Measurements from ENCODE around the gene PRKCZ. TPM values are rescaled to one million over a fixed set of nuclear protein-coding genes. Genes with fewer than 3 reads are reported as not detected.
"Not testable (repeated sequence)": the region's sequence is repeated elsewhere in the genome, so short reads cannot be mapped to it uniquely, and the experiment has no call there.

PRKCZ gene
- total RNA-seq, 2 donors from 2014 or later = 12.3 to 16.8 TPM

GRCh38 chr1:2146836-2147517 is 96.8 kb downstream of the PRKCZ start:
- H3K4me1 Mint-ChIP-seq (ENCODE audit: low read depth) = no peaks in the 10 kb centered on the region
- no peak overlapping the region for H3K27ac Mint-ChIP-seq

GRCh38 chr1:2147869-2148268 is 97.7 kb downstream of the PRKCZ start:
- not testable (repeated sequence) for H3K4me3 Mint-ChIP-seq; H3K4me1 Mint-ChIP-seq (ENCODE audit: low read depth); DNase-seq; H3K27me3 Mint-ChIP-seq (ENCODE audit: low read depth); ATAC-seq (replicated peaks in 1 of 2); H3K9me3 Mint-ChIP-seq; H3K27ac Mint-ChIP-seq; H3K36me3 Mint-ChIP-seq (ENCODE audit: insufficient read depth in 2 of 2)

More at GRCh38 chr1:2146836-2147517, 96.8 kb downstream of the PRKCZ start:
- no peaks in the 10 kb centered on the region for H3K9me3 Mint-ChIP-seq
- ATAC-seq (replicated peaks in 1 of 2) = no peak
- DNase-seq = no peak
- no peaks in the 10 kb centered on the region for H3K36me3 Mint-ChIP-seq (ENCODE audit: insufficient read depth in 2 of 2)
- H3K27me3 Mint-ChIP-seq (ENCODE audit: low read depth) = no peaks in the 10 kb centered on the region
- H3K4me3 Mint-ChIP-seq = no peak overlapping the region

- peaks cover 9% of the 10 kb centered on the region for H3K4me1 Mint-ChIP-seq (ENCODE audit: low read depth)
- ATAC-seq (replicated peaks in 1 of 2) = peak; percentile 59 to 84
- H3K4me3 Mint-ChIP-seq = no peak overlapping the region
- H3K9me3 Mint-ChIP-seq = no peaks in the 10 kb centered on the region
- no peaks in the 10 kb centered on the region for H3K27me3 Mint-ChIP-seq (ENCODE audit: low read depth)
- no peaks in the 10 kb centered on the region for H3K36me3 Mint-ChIP-seq (ENCODE audit: insufficient read depth in 2 of 2)
- no peak overlapping the region for H3K27ac Mint-ChIP-seq
- peak; percentile 35 to 50 for DNase-seq
Measured at GRCh38 chr1:2148691-2149090, 98.5 kb downstream of the PRKCZ start.

DNA sequence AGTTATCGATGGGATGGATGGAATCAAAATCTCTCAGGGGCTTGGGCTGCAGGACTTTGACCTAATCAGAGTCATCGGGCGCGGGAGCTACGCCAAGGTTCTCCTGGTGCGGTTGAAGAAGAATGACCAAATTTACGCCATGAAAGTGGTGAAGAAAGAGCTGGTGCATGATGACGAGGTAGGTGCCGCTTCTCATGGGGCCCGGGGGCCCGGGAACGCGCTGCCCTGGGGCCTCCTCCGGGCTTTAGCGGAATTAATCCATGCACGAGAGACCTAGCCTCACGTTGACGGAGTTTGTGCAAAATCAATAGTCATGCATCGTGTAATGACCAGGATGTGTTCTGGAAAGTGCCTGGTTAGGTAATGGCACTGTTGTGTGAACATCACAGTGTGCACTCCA is 100.6 kb downstream of the PRKCZ start:
- no peak for ATAC-seq (replicated peaks in 1 of 2)
- peaks cover 6 to 7% of the 10 kb centered on the region in 2 donors for H3K9me3 Mint-ChIP-seq
- no peak for DNase-seq
- H3K27ac Mint-ChIP-seq = no peak overlapping the region
- H3K4me3 Mint-ChIP-seq = no peak overlapping the region
- H3K36me3 Mint-ChIP-seq (ENCODE audit: insufficient read depth in 2 of 2) = peaks cover 0 to 6% of the 10 kb centered on the region in 2 donors
- H3K4me1 Mint-ChIP-seq (ENCODE audit: low read depth) = peaks cover 9% of the 10 kb centered on the region
- H3K27me3 Mint-ChIP-seq (ENCODE audit: low read depth) = no peaks in the 10 kb centered on the region

GRCh38 chr1:2151252-2151651 is 101.0 kb downstream of the PRKCZ start:
- ATAC-seq (replicated peaks in 1 of 2) (no peak), DNase-seq (no peak)
- H3K36me3 Mint-ChIP-seq (ENCODE audit: insufficient read depth in 2 of 2) = peaks cover 0 to 6% of the 10 kb centered on the region in 2 donors
- peaks cover 6 to 7% of the 10 kb centered on the region in 2 donors for H3K9me3 Mint-ChIP-seq
- peaks cover 9% of the 10 kb centered on the region for H3K4me1 Mint-ChIP-seq (ENCODE audit: low read depth)
- no peak overlapping the region for H3K27ac Mint-ChIP-seq
- no peak overlapping the region for H3K4me3 Mint-ChIP-seq
- H3K27me3 Mint-ChIP-seq (ENCODE audit: low read depth) = no peaks in the 10 kb centered on the region

- Mint-ChIP-seq H3K27me3 (ENCODE audit: low read depth) (no peaks in the 10 kb centered on the region), H3K4me3 (no peak overlapping the region), H3K27ac (no peak overlapping the region), H3K9me3 (peaks cover 6 to 7% of the 10 kb centered on the region in 2 donors), H3K36me3 (ENCODE audit: insufficient read depth in 2 of 2) (peaks cover 0 to 6% of the 10 kb centered on the region in 2 donors), H3K4me1 (ENCODE audit: low read depth) (peaks cover 9% of the 10 kb centered on the region)
- no peak for ATAC-seq (replicated peaks in 1 of 2)
- no peak for DNase-seq
Measured at GRCh38 chr1:2151911-2152310, 101.7 kb downstream of the PRKCZ start.

GRCh38 chr1:2152954-2153353 is 102.7 kb downstream of the PRKCZ start:
- peaks cover 6 to 7% of the 10 kb centered on the region in 2 donors for H3K9me3 Mint-ChIP-seq
- peaks cover 9% of the 10 kb centered on the region for H3K4me1 Mint-ChIP-seq (ENCODE audit: low read depth)
- peak overlapping the region; percentile 20 to 32 for H3K4me3 Mint-ChIP-seq
- DNase-seq (peak in 1 of 2 donors; percentile 32), ATAC-seq (replicated peaks in 1 of 2) (peak; percentile 41 to 56)
- H3K27me3 Mint-ChIP-seq (ENCODE audit: low read depth) = no peaks in the 10 kb centered on the region
- H3K27ac Mint-ChIP-seq = no peak overlapping the region
- H3K36me3 Mint-ChIP-seq (ENCODE audit: insufficient read depth in 2 of 2) = peaks cover 0 to 6% of the 10 kb centered on the region in 2 donors

DNA sequence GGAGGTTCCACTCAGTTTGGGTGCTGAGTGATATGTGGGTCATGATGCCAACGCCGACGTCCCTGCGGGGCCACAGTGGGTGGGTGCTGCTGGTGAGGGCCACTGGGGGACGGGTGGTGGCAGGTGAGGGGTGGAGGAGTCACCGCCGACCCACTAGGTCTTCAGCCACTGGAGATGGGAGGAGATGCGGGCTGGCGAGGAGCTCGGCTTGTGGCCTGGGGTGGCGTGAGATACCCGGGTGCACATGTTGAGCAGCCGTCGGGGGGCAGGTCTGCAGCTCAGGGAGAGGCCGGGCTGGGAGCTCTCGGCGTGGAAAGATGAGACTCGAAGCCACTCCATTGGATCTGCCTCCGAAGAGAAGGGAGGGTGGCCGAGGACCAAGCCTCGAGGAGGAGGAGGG is 103.8 kb downstream of the PRKCZ start:
- H3K4me1 Mint-ChIP-seq (ENCODE audit: low read depth) = peaks cover 9% of the 10 kb centered on the region
- H3K36me3 Mint-ChIP-seq (ENCODE audit: insufficient read depth in 2 of 2) = peaks cover 0 to 6% of the 10 kb centered on the region in 2 donors
- peaks cover 6 to 7% of the 10 kb centered on the region in 2 donors for H3K9me3 Mint-ChIP-seq
- no peak for ATAC-seq (replicated peaks in 1 of 2)
- DNase-seq = no peak
- H3K4me3 Mint-ChIP-seq = no peak overlapping the region
- H3K27me3 Mint-ChIP-seq (ENCODE audit: low read depth) = no peaks in the 10 kb centered on the region
- H3K27ac Mint-ChIP-seq = no peak overlapping the region

- ATAC-seq (replicated peaks in 1 of 2) (peak in 1 of 2 donors; percentile 33), DNase-seq (no peak)
- H3K4me3 Mint-ChIP-seq = no peak overlapping the region
- peaks cover 6 to 7% of the 10 kb centered on the region in 2 donors for H3K9me3 Mint-ChIP-seq
- no peak overlapping the region for H3K27ac Mint-ChIP-seq
- H3K4me1 Mint-ChIP-seq (ENCODE audit: low read depth) = peaks cover 9% of the 10 kb centered on the region
- H3K36me3 Mint-ChIP-seq (ENCODE audit: insufficient read depth in 2 of 2) = peaks cover 0 to 6% of the 10 kb centered on the region in 2 donors
- no peaks in the 10 kb centered on the region for H3K27me3 Mint-ChIP-seq (ENCODE audit: low read depth)
Measured at GRCh38 chr1:2155147-2155598, 105.0 kb downstream of the PRKCZ start.

DNA sequence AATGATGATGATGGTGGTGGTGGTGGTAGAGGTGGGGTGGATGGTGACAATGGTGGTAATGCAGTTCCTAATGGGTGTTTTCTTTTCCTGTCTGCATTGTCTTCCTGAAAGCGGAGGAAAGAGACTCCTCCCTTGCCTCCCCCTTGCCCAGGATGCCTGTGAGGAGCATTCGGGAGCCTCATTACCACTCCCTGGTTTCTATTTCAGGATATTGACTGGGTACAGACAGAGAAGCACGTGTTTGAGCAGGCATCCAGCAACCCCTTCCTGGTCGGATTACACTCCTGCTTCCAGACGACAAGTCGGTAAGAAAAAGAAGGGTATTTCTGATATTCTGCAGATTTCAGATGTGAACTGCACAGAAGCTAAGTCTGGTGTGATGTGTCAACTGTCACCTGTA is 105.6 kb downstream of the PRKCZ start:
- Mint-ChIP-seq H3K9me3 (peaks cover 6 to 7% of the 10 kb centered on the region in 2 donors), H3K36me3 (ENCODE audit: insufficient read depth in 2 of 2) (peaks cover 0 to 6% of the 10 kb centered on the region in 2 donors), H3K27ac (no peak overlapping the region), H3K4me3 (no peak overlapping the region), H3K27me3 (ENCODE audit: low read depth) (no peaks in the 10 kb centered on the region), H3K4me1 (ENCODE audit: low read depth) (peaks cover 9% of the 10 kb centered on the region)
- DNase-seq (no peak), ATAC-seq (replicated peaks in 1 of 2) (no peak)

DNA sequence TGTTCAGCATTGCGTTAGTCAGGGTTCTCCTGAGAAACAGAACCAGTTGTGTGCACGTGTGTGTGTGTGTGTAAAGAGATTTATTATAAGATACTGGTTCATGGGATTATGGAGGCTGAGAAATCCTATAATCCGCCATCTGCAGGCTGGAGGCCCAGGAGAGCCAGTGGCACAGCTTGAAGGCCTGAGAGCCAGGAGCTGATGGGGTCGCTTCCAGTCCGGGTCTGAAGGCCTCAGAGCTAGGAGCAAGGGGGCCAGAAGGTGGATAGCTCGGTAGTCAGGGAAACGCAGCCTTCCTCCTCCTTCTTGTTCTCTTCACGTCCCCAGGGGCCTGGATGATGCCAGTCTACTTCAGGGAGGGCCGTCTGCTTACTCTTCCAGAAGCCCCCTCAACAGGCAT is 106.7 kb downstream of the PRKCZ start:
- Mint-ChIP-seq H3K36me3 (ENCODE audit: insufficient read depth in 2 of 2) (peaks cover 0 to 6% of the 10 kb centered on the region in 2 donors), H3K27me3 (ENCODE audit: low read depth) (no peaks in the 10 kb centered on the region), H3K4me1 (ENCODE audit: low read depth) (peaks cover 9% of the 10 kb centered on the region), H3K4me3 (no peak overlapping the region), H3K27ac (no peak overlapping the region), H3K9me3 (peaks cover 6 to 7% of the 10 kb centered on the region in 2 donors)
- DNase-seq = no peak
- no peak for ATAC-seq (replicated peaks in 1 of 2)

DNA sequence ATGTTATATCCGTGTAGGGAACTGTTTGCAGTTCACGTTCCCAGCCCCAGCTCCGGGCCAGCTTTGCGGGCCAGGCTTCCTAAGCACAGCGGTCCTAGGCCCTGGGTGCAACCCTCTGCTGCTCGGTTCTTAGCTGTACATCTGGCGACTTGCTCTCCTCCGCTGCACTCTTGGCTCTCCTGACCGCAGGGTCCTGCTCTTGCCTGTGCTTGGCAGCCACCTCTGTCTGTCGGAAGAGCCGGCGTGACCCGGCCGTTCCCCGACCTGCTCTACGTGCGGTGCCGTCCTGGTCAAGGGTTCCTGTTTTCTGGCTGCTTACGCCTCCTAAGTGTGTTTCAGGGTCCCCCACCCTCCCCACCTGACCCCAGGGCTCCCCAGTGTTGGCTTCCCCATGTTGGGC is 107.6 kb downstream of the PRKCZ start:
- H3K4me3 Mint-ChIP-seq = no peak overlapping the region
- H3K27me3 Mint-ChIP-seq (ENCODE audit: low read depth) = no peaks in the 10 kb centered on the region
- DNase-seq (no peak), ATAC-seq (replicated peaks in 1 of 2) (no peak)
- peaks cover 5% of the 10 kb centered on the region for H3K4me1 Mint-ChIP-seq (ENCODE audit: low read depth)
- no peak overlapping the region for H3K27ac Mint-ChIP-seq
- H3K36me3 Mint-ChIP-seq (ENCODE audit: insufficient read depth in 2 of 2) = peaks cover 0 to 6% of the 10 kb centered on the region in 2 donors
- H3K9me3 Mint-ChIP-seq = peaks cover 6 to 7% of the 10 kb centered on the region in 2 donors

GRCh38 chr1:2158272-2158671 is 108.1 kb downstream of the PRKCZ start:
- Mint-ChIP-seq H3K27ac (no peak overlapping the region), H3K9me3 (peaks cover 6 to 7% of the 10 kb centered on the region in 2 donors), H3K27me3 (ENCODE audit: low read depth) (no peaks in the 10 kb centered on the region), H3K36me3 (ENCODE audit: insufficient read depth in 2 of 2) (peaks cover 0 to 6% of the 10 kb centered on the region in 2 donors), H3K4me1 (ENCODE audit: low read depth) (peaks cover under 1% of the 10 kb centered on the region), H3K4me3 (no peak overlapping the region)
- ATAC-seq (replicated peaks in 1 of 2) (no peak), DNase-seq (no peak)

- Mint-ChIP-seq H3K4me3 (no peak overlapping the region), H3K4me1 (ENCODE audit: low read depth) (no peaks in the 10 kb centered on the region), H3K27me3 (ENCODE audit: low read depth) (no peaks in the 10 kb centered on the region), H3K36me3 (ENCODE audit: insufficient read depth in 2 of 2) (peaks cover 2 to 6% of the 10 kb centered on the region in 2 donors), H3K27ac (no peak overlapping the region), H3K9me3 (peaks cover 6 to 7% of the 10 kb centered on the region in 2 donors)
- DNase-seq = no peak
- ATAC-seq (replicated peaks in 1 of 2) = no peak
Measured at GRCh38 chr1:2159124-2159523, 108.9 kb downstream of the PRKCZ start.
